COLO668 (cell line): Measurements from ENCODE around the gene CEBPZ.
"Not testable (repeated sequence)": the region's sequence is repeated elsewhere in the genome, so short reads cannot be mapped to it uniquely, and the experiment has no call there.

Experiments
- DNase-seq: peaks from one replicate; lab custom pipeline; 2025; ENCODE audit not compliant: unreplicated experiment; lab: John Stamatoyannopoulos, UW

CEBPZ gene, protein sequence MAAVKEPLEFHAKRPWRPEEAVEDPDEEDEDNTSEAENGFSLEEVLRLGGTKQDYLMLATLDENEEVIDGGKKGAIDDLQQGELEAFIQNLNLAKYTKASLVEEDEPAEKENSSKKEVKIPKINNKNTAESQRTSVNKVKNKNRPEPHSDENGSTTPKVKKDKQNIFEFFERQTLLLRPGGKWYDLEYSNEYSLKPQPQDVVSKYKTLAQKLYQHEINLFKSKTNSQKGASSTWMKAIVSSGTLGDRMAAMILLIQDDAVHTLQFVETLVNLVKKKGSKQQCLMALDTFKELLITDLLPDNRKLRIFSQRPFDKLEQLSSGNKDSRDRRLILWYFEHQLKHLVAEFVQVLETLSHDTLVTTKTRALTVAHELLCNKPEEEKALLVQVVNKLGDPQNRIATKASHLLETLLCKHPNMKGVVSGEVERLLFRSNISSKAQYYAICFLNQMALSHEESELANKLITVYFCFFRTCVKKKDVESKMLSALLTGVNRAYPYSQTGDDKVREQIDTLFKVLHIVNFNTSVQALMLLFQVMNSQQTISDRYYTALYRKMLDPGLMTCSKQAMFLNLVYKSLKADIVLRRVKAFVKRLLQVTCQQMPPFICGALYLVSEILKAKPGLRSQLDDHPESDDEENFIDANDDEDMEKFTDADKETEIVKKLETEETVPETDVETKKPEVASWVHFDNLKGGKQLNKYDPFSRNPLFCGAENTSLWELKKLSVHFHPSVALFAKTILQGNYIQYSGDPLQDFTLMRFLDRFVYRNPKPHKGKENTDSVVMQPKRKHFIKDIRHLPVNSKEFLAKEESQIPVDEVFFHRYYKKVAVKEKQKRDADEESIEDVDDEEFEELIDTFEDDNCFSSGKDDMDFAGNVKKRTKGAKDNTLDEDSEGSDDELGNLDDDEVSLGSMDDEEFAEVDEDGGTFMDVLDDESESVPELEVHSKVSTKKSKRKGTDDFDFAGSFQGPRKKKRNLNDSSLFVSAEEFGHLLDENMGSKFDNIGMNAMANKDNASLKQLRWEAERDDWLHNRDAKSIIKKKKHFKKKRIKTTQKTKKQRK

DNA sequence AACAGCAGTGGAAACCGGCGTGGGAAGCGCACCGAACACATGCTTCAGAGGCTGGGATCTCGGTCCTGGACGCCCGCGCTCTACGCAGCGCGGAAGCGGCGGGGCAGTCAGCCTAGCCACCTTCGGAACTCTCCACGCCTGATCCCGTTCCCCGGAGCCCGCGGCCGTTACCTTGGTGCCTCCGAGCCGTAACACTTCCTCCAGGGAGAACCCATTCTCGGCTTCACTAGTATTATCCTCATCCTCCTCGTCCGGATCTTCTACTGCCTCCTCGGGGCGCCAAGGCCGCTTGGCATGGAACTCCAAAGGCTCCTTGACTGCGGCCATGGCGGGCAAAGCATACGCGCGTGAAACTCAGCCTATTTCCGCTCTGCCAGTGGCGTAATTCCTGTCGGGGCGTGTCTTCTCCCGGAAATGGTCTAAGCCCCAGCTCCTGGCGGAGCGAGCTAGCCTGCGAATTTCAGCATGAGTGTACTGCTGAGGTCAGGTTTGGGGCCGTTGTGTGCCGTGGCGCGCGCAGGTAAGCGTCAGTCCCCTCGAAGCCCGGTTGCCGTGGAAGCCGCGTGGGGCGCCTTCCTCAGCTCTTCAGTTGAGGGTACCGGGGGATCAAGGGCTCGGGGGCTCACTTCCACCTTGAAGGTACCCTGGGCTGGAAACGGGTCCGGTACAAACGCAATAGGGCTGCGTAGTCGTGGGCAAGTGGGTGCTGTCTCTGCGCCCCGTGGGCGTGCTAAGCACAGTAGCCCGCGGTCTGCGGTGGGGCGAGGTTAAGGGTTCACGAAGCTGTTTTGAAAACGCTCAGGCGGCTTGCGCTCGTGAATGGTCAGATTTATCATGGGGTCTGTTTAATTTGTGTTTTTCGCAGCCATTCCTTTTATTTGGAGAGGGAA is at the start of gene CEBPZ, which contains the start of gene NDUFAF7:
Gene CEBPZ, minus strand, starts transcription at position 356 of the 890 bp plus-strand sequence. Its CDS starts 29 bp downstream, at position 327.
Gene NDUFAF7, plus strand, starts transcription at position 418 of the 890 bp plus-strand sequence. Its CDS starts 48 bp downstream, at position 466.
- peak; percentile 89 for DNase-seq

DNA sequence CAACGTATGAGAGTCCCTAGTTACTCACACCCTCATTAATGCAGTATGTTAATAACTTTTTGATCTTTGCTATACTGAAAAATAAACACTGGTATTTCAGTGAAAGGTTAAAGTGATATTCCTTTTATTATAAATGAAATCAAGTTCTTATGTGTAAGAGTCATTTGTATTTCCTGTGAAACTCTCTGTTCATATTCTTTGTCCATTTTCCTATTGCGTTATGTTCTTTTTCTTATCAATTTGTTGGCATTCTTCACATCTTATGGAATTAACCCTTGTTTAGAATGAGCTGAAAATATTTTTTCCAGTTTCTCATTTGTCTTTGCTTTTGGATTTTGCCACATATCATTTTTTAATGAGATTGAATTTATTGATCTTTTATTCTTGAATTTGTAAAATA is 44.9 kb upstream of the CEBPZ start:
- no peak for DNase-seq

DNA sequence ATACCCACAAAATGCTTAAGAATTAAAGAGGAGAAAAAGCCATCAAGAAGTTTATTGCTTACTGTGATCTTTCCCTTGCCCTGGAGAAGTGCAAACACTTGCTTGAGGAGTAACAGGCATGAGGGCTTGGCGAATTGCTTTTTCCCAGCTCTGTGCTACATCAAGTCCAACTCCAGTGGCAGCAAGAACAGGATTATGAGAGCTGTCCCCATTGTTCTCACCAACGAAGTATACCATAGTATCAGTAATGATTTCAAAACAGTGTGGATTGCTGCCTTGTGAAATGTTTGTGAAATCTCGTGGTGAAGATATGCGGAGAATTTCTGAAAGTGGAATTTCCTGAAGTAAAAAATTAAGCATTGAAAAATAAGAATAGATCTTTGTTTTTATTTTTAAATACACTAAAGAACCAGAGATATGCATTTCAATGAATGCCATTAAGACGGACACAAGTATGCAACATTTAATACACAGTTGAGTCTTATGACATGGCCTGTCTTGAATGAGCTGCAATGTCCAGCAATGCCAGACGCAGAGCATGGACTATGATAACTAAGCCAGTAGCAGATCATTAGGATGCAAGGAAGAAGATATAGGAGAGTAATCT is 43.1 kb upstream of the CEBPZ start:
- DNase-seq = no peak

DNA sequence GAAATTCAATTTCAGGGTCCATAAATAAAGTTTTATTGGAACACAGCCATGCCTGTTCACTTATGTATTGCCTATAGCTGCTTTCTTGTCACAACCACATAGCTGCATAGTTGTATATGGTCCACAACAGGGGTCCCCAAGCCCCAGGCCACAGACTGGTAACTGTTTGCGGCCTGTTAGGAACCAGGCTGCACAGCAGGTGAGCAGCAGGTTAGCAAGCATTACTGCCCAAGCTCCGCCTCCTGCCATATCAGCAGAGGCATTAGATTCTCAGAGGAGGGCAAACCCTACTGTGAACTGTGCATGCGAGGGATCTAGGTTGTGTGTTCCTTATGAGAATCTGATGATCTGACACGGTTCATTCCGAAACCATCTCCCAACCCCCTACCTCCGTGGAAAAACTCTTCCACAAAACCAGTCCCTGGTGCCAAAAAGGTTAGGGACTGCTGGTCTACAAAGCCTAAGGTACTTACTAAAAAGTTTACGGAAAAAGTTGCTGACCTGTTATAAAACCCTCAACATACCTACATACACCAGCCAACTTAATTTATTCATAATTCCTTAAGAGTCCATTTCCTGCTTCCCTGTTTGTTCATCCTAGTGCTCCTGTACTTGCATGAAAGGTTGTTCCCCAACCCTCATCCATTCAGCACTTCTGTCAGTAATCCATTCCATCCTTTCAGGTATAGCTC is 40.1 kb upstream of the CEBPZ start:
- no peak for DNase-seq

DNA sequence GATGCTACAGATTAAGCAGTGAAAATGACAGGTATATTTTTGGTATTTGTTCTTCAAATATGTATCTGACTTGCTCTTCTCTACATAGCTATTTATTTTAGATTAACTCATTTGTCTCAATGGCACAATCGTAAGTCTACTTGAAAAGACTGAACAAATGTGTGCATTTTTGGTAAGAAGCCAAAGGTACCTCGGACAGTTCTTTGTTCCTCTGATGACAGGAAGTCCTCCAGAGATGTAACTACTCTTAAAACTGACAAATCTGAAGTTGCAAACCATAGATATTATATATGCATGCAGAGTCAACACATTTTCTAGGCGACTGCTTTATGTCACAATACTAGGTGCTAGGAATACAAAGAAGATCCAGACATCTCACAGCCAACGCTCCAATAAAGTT is 36.7 kb upstream of the CEBPZ start:
- no peak for DNase-seq

DNA sequence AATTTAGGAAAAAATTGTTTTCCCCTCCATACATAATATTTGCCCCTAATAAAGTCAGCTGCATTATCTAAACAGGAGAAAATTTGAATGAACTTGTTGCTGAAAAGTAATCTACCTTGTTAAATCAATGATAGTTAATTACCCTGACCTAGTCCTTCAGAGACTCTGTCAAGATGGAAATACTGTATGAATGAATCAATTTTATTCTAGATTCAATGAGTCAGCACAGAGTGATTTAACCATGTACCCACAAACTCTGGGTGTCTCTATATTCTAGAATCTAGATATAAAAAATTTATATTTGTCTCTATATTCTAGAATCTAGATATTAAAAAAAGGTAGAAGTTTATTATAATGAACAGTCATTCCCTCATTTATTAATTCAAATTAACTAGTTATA is 36.3 kb upstream of the CEBPZ start:
- DNase-seq = no peak

DNA sequence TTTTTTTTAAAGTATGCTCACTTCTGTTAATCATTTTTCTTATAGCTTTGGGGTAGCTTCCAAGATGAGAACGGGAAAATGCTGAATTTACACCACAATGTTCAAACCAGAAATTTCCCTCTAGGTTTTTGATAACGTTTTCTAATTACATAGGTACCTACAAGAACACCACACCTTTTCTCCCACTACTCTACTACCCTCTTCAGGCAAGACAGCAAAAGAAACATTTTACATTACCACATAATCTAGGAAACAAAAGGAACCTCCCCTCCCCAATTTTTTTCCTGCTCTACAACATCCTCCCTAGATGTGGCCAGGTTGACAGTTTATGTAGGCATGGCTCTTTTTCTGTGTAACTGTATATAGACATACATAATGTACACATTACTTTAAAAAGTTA is 32.4 kb upstream of the CEBPZ start:
- no peak for DNase-seq

DNA sequence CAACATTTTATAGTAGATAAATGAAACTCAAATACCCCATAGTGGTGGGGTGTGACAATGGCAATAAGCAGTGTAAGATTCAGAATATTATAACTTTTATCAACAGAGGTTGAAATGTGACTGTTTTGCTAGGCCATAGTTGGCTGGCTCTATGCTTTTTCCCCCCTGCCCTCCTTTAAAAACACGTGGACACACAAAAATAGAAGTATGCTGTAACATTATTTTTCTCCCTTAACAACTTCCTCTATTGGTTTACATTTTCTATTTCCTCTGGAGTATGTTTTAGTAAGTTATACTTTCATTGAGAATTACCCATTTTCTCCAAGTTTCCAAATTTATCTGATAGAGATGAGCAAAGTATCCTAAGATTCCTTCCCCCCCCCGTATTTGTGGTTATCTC is 31.1 kb upstream of the CEBPZ start:
- no peak for DNase-seq

DNA sequence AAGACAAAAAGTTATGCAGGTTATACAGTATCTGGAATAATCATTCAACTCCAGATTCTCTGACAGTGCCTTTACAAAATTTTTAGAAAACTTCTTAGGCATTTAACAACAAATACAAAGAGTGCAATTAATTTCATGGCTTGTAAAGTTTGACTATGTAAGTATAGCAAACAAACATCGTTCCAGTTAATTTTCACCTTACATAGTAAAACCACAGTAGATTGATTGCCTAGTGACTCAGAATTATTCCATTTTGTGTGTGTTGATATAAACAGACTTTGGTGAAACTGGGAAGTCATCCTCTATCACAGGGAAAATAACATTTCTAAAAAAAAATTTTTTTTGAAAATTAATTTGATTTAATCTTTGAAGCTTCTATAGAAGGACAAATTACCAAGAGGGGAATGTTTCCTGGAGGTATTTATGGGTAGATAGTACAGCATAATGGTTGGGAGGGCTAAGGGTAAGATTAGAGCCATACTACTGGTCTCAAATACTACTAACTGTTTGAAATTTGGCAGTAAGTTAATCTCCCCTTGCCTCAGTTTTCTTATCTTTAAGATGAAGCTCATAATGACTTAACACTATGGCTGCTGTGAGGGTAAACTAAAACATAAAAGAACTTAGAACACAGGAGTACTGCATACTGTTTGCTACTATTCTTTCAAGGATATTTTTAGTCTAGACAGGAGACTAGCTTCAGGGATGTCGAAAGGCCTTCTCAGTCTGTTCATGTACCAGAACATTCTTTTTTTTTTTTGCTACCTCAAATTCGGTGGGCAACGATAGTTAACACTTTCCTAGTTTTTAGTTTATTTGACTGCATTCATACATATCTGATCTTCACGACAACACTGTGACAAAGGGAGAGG is 19.7 kb upstream of the CEBPZ start:
- no peak for DNase-seq

DNA sequence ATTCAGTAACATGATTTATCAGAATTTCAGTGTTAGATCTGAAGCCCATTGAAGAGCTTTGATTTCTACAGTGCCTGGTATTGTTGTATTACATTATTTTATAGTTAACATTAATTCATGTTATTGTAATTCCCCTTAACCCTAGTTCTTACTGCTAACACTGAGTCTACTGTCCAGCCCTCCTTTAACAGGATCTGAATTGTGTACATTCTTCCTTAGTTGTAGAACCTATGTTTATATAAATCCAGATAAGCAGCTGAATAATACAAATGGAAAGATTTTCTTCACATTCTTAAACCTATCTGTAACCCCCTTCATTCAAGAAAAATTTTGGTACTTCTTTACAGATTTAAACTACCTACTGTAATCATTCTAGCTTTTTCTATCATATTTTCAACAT is 14.8 kb upstream of the CEBPZ start:
- DNase-seq = no peak

DNA sequence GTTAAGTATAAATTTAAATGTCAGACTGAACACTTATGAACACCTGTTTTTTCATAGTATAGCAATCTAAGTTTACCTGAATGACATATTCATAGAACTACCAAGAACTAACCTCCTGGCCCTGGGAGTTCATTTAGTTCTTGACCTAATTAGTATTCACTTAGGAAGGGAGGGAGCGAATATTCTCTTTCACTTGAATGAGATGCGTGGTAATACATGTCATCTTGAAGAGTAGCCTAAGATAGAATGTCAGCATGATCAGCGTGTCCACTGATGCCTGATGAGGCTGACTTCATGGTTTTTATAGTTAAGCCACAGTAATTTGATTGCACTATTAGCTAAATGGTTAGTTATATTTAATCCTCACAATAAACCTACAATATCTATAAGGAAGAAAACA is 13.4 kb upstream of the CEBPZ start:
- DNase-seq = no peak

DNA sequence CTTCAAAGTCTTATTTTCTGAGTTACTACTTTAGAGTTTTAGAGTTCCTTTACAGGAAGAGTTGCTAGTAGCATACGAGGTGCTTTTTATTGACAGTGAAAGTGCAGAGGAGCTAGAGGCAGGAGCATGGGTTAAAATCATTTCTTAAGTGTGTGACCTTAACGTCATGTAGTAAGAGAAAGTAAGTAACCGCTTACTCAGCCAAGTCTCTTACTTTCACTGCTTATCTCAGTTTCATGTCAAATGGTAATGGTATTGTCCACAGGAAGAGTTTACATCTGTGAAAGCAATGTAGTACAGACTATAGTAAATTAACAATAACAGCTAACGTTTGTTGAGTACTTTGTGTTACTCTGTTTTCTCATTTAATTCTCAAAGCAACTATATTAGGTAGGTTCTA is 12.6 kb upstream of the CEBPZ start:
- no peak for DNase-seq

DNA sequence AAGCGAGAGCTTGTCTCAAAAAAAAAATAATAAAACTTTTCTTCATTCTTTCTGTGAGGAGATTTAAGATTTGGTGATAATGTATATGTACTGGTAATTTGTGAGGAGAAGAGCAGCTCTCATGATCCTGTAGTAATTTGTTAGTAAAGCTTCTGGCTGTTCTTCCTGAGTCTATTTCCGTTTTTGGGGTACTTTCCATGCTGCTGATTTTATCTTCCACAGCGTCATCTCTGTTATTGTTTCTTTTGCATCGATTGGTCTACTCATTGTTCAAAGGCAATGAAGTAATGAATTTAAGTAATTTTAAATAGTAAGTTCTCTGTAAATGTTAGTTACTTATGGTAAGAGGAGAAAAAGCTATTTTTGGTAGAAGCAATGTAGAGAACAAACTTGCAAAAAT is 12.0 kb upstream of the CEBPZ start:
- DNase-seq = no peak

DNA sequence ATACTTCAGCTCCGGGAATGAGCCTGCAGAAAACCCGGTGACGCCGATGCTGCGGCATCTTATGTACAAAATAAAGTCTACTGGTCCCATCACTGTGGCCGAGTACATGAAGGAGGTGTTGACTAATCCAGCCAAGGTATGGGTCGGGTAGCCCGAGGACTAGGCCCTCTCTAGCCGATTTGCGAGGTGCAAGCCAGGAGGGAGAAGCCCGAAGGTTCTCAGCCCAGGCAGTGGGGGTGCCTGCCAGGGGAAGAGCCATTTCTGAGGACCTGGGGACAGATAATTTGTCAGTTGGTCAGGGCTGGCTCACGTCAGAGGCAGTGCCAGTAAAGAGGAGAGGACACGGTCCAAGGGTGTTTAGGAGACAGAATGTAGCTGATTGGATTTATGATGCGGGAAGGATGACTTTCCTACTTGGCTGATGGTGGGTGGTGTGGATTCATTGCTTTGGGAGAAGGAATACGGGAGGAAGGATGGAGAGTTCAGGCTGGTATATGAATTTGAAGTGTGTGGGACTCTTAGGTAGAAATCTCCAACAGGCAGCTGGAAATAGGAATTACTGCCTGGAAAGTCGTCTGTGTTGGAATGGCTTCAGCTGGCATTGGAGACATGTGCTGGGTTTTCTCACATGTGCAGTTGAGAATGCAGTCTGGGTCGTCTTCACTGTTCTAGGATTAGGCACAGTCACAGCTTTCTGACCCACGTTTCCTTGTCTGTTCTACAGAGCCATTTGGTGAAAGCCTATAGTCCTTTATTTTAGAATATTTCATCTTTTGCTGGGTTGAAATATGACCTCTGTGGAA is 936 bp upstream of the CEBPZ start:
- peak; percentile 26 for DNase-seq

DNA sequence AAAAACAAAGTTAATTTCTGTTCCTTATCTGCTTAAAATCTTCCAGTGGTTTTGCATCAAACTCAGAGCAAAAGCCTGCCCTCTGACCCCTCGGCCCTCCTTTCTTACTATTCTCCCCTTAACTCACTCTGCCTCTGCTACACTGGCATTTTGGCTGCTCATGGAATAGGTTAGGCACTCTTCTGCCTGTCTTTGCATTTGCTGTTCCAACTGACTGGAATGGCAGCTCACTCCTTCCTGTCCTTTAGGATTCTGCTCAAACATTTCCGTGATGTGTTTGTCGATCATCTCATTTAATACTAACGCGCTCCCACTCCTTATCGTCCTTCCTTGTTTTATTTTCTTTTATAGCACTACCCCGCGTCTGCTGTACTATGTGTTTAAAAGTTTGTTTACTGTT is 815 bp downstream of the CEBPZ start:
- no peak for DNase-seq

DNA sequence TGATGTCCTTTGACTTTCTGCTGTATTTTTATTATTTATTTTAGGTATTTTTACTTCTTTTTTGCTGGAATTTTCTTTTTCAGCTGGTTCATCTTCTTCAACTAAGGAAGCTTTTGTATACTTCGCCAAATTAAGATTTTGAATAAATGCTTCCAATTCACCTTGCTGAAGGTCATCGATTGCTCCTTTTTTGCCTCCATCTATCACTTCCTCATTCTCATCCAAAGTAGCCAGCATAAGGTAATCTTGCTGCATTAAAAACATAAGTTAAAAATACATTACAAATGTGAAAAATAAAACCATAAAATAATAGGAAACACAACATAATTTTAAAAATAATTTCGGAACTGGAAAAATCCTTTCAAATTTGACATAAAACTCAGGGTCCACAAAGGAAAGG is 2.6 kb downstream of the CEBPZ start:
- DNase-seq = no peak

DNA sequence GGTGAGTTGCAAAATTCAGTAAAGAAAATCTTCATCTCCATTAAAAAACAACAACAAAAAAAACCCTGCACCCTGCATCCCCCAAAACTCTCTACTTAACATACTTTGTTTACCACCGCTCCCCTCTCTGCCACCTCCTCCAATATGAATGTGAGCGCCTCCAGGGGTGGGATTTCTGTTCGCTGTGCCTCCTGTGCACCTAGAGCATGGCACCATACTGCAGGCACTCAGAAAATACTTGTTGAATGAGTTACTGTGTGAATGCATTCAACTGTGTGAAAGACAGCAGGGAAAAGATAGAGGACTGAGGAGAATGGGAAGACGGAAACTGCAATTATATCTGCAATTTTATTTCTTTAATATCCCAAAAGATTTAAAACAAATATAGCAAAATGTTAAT is 4.5 kb downstream of the CEBPZ start:
- DNase-seq = no peak

DNA sequence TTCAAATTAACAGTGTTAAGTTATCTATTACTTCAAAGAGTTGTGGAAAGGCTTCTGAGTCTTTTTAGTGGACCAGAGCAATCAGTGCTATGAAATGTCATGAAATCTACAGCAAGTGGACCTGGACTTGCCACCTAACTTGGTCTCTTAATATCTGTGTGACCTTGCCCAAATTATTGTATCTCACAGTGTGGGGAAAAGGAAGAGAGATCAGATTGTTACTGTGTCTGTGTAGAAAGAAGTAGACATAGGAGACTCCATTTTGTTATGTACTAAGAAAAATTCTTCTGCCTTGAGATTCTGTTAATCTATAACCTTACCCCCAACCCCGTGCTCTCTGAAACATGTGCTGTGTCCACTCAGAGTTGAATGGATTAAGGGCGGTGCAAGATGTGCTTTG is 6.3 kb downstream of the CEBPZ start:
- not testable (repeated sequence) for DNase-seq
